Right lobe of liver (tissue), 6 donors: Measurements from ENCODE around the gene ZFP14. TPM values are rescaled to one million over a fixed set of nuclear protein-coding genes. Genes with fewer than 3 reads are reported as not detected.

ENCODE experiments used
- ATAC-seq, 4 donors: fragments of 200-7000 bp; cut with Tn5 transposase; one replicate each; pipeline ENCODE4 v1.9.1; 2020; ENCODE audit warnings: mild to moderate bottlenecking in 4 of 4, moderate library complexity in 4 of 4
- DNase-seq, 3 donors: peaks; one replicate each; pipeline ENCODE4 v3.0.0-alpha.2; 2020
- H3K27ac ChIP-seq, 3 donors: fragments of 200-600 bp; one replicate each; pipeline ENCODE4 v1.8.0; 2022
- H3K27me3 ChIP-seq, 2 donors: fragments of 200-600 bp; one replicate each; pipeline ENCODE4 v1.8.0; 2022
- H3K36me3 ChIP-seq, 4 donors: fragments of 200-600 bp; sonication (generic) in 1 of 4; one replicate each; pipeline versions ENCODE4 v1.5.1 to v1.8.0; 2017 to 2022; ENCODE audit warnings: control low read depth in 1 of 4
- H3K4me1 ChIP-seq, 4 donors: fragments of 200-600 bp; sonication (generic) in 1 of 4; one replicate each; pipeline versions ENCODE4 v1.5.1 to v1.8.0; 2017 to 2022; ENCODE audit warnings: control low read depth in 1 of 4
- H3K4me3 ChIP-seq, 3 donors: fragments of 200-600 bp; one replicate each; pipeline ENCODE4 v1.8.0; 2022
- H3K9me3 ChIP-seq, 4 donors: fragments of 200-600 bp; sonication (generic) in 1 of 4; one replicate each; pipeline versions ENCODE4 v1.5.1 to v1.8.0; 2017 to 2022; ENCODE audit warnings: control low read depth in 1 of 4
- CTCF ChIP-seq, 4 donors: fragments of 200-600 bp in 3 of 4; fragments of 450-650 bp in 1 of 4; IDR thresholded peaks; one replicate each; pipeline versions ENCODE4 v1.5.1 to v1.8.0; 2016 to 2022; ENCODE audit warnings: antibody characterized with exemption in 4 of 4, mild to moderate bottlenecking in 2 of 4
- POLR2A ChIP-seq: fragments of 450-650 bp; IDR thresholded peaks from one replicate; pipeline ENCODE4 v1.6.1; 2017; ENCODE audit warnings: antibody characterized with exemption, mild to moderate bottlenecking
- WGBS: methylation state at CpG from one replicate; pipeline ENCODE4 v1.1.6; 2018; ENCODE audit warnings: low coverage, low lambda C conversion rate; ENCODE audit not compliant: insufficient coverage; ENCODE audit errors: missing lambda C conversion rate; 5-methylcytosine and 5-hydroxymethylcytosine counted together
- intact Hi-C, 2 donors: fragments of 100-400 bp; cut with DNase I; formaldehyde crosslinking; loops; one replicate each; pipeline versions ENCODE4 v1.11.2 to v1.14.1; 2022
- total RNA-seq, 6 experiments: library from RNA; depleted of rRNA in 2 of 6; stranded (reverse); fragments of >200 nt in 2 of 6; fragmentation: NEBNext Ultra II Directional in 3 of 6; extraction: Animal tissue kit (Norgen Biotek cat#: 25700) in 3 of 6; gene quantifications; one replicate each; pipeline versions ENCODE4 v1.1.0 to v1.2.4, GENCODE V29; 2016 to 2023
- donor health status: DM: no; HTN: yes; CAD: no.
- donor health status: DM: no; HTN: no; CAD: no.
- donor health status: DM: no; HTN: no; CAD: no.
- donor health status: DM: no; HTN: yes; CAD: no.
- donor health status: DM: no; HTN: yes; CAD: no.

ZFP14 gene
- total RNA-seq, 6 experiments from 2014 or later = 1.1 to 1.9 (median 1.8) TPM

DNA sequence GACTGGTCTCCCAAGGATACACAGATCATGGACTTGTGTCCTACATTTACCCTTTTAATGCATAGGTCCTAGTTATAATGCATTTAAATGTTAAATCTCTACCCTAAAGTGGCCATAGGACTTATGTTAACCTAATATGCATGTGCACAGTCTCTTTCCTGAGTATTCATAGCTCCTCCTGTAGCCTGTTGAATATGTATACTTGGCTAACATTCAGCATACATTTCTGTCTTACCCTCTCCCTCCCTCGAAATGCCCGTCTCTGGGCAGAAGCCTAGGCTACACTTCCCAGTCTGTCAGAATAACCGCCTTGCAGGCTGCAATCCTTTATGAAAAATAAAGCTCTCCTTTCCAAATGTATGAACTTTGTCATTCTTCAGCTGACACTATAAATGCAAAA lies 25.5 kb upstream of the ZFP14 start:
- TF ChIP-seq POLR2A = no peak
- TF ChIP-seq CTCF (IDR thresholded peaks at IDR 0.05) = no peak
- Histone ChIP-seq H3K27ac (no peak overlapping the region), H3K36me3 (peaks cover 0 to 13% (median 6%) of the 10 kb centered on the region in 4 donors), H3K27me3 (no peaks in the 10 kb centered on the region), H3K4me1 (no peaks in the 10 kb centered on the region), H3K9me3 (peaks cover 0 to 3% (median 0%) of the 10 kb centered on the region in 4 donors), H3K4me3 (no peak overlapping the region)
- 93% methylated on average over 3 of the region's 3 CpGs for WGBS
- DNase-seq (no peak), ATAC-seq (no peak)
- intact Hi-C loops = no loop called here

DNA sequence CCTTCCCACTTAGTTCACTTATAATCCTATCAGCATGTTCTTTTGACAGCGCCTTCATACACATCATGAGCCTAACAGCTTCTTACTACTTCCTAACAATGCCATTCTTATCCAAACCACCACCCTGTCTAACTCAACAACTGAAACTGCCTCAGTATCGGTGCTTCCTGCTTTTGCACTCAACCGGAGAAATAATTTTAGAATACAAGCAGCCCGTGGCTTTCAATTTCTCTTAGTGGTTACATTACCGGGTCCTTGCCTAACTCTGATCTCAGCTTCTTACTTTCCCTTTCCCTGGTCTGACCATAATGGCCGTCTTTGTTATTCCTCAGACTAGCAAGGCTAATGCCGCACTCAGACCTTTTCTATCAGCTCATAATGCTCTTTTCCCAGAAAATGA lies 22.5 kb upstream of the ZFP14 start:
- TF ChIP-seq CTCF (IDR thresholded peaks at IDR 0.05) (no peak), POLR2A (no peak)
- H3K4me3 ChIP-seq = no peak overlapping the region
- peaks cover 0 to under 1% (median 0%) of the 10 kb centered on the region in 4 donors for H3K9me3 ChIP-seq
- no peaks in the 10 kb centered on the region for H3K27me3 ChIP-seq
- H3K27ac ChIP-seq = no peak overlapping the region
- intact Hi-C loops = no loop called here
- peaks cover 0 to 7% (median 0%) of the 10 kb centered on the region in 4 donors for H3K36me3 ChIP-seq
- DNase-seq (no peak), ATAC-seq (no peak)
- 78% methylated on average over 7 of the region's 7 CpGs for WGBS
- no peaks in the 10 kb centered on the region for H3K4me1 ChIP-seq

DNA sequence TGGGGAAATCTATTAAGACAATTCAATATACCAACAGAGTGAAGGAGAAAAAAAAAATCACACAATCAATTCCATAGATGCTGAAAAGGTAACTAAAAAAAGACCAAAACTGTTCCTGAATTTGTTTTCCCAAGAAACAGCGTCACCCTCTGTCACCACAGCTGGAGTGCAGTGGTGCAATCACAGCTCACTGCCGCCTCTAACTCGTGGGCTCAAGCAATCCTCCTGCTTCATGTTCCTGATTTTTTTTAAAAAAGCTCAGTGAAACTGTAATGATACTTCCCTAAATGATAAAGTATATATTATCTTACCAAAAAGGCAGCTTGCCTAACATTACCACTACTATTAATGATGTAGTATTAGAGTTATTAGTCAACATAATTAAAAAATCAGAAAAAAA lies 19.6 kb upstream of the ZFP14 start:
- WGBS = 81% methylated on average over 3 of the region's 3 CpGs
- Histone ChIP-seq H3K4me3 (no peak overlapping the region), H3K27ac (no peak overlapping the region), H3K36me3 (peaks cover 0 to 13% (median 0%) of the 10 kb centered on the region in 4 donors), H3K27me3 (no peaks in the 10 kb centered on the region), H3K9me3 (peaks cover 0 to 16% (median 2%) of the 10 kb centered on the region in 4 donors), H3K4me1 (no peaks in the 10 kb centered on the region)
- TF ChIP-seq POLR2A (no peak), CTCF (IDR thresholded peaks at IDR 0.05) (no peak)
- ATAC-seq (no peak), DNase-seq (no peak)
- intact Hi-C loops = no loop called here

DNA sequence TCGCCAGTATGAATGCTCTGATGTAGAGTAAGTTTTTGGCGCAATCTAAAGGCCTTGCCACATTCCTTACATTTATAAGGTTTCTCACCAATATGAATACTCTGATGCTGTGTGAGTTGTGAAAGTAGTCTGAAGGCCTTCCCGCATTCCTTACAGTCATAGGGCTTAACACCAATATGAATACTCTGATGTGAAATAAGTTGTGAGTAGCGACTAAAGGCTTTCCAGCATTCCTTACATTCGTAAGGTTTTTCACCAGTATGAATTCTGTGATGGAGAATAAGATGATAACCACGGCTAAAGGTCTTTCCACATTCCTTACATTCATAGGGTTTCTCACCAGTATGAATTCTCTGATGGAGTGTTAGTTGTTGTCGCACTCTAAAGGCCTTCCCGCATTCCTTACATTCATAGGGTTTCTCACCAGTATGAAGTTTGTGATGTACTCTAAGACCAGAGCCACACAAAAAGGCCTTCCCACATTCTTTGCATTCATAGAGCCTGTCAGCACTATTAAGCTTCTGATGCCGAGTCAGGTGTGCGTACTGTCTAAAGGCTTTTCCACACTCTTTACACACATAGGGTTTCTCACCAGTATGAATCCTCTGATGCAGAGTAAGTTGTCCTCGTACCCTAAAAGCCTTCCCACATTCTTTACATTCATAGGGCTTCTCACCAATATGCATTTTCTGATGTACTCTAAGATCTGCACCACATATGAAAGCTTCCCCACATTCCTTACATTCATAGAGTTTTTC lies 14.1 kb upstream of the ZFP14 start:
- ATAC-seq (no peak), DNase-seq (no peak)
- H3K36me3 ChIP-seq = peaks cover 0 to 13% (median 0%) of the 10 kb centered on the region in 4 donors
- H3K9me3 ChIP-seq = peaks cover 0 to 52% (median 14%) of the 10 kb centered on the region in 4 donors
- H3K27ac ChIP-seq = no peak overlapping the region
- no peak for TF ChIP-seq POLR2A
- TF ChIP-seq CTCF (IDR thresholded peaks at IDR 0.05) = no peak
- H3K27me3 ChIP-seq = no peaks in the 10 kb centered on the region
- no peak overlapping the region for H3K4me3 ChIP-seq
- intact Hi-C loops = no loop called here
- no peaks in the 10 kb centered on the region for H3K4me1 ChIP-seq
- WGBS = 95% methylated on average over 11 of the region's 11 CpGs
